Suprapubic skin (tissue), 4 donors: Measurements from ENCODE around the gene MSRB1. TPM values are rescaled to one million over a fixed set of nuclear protein-coding genes. Genes with fewer than 3 reads are reported as not detected.

Experiments
- DNase-seq, 2 donors: peaks; one replicate each; pipeline ENCODE4 v3.0.0-alpha.2; 2019; ENCODE audit warnings: low spot score in 2 of 2
- H3K27ac ChIP-seq: fragments of 200-600 bp; sonication (generic); one replicate; pipeline ENCODE4 v1.5.1; 2019
- H3K27me3 ChIP-seq: fragments of 200-600 bp; sonication (generic); one replicate; pipeline ENCODE4 v1.5.1; 2019
- H3K36me3 ChIP-seq: fragments of 200-600 bp; sonication (generic); one replicate; pipeline ENCODE4 v1.5.1; 2019
- H3K4me1 ChIP-seq: fragments of 200-600 bp; sonication (generic); one replicate; pipeline ENCODE4 v1.5.1; 2019
- H3K4me3 ChIP-seq: fragments of 200-600 bp; sonication (generic); one replicate; pipeline ENCODE4 v1.5.1; 2019; ENCODE audit warnings: mild to moderate bottlenecking
- H3K9me3 ChIP-seq: fragments of 200-600 bp; sonication (generic); one replicate; pipeline ENCODE4 v1.5.1; 2019
- EP300 ChIP-seq: sonication (generic); formaldehyde crosslinking; IDR thresholded peaks from one replicate; pipeline ENCODE4 v1.6.1; 2017; ENCODE audit warnings: antibody characterized with exemption
- POLR2A ChIP-seq, 2 donors: fragments of 450-650 bp; IDR thresholded peaks; one replicate each; pipeline ENCODE4 v1.6.1; 2017; ENCODE audit warnings: antibody characterized with exemption in 2 of 2, mild to moderate bottlenecking in 2 of 2, moderate library complexity in 2 of 2
- POLR2AphosphoS5 ChIP-seq, 3 donors: sonication (generic); formaldehyde crosslinking; IDR thresholded peaks; one replicate each; pipeline ENCODE4 v1.6.1; 2017; ENCODE audit warnings: antibody characterized with exemption in 3 of 3
- WGBS: methylation state at CpG from one replicate; pipeline ENCODE4 v1.1.5; 2018; 5-methylcytosine and 5-hydroxymethylcytosine counted together
- total RNA-seq, 4 donors: library from RNA; depleted of rRNA; stranded (reverse); fragments of >200 nt; gene quantifications; one replicate each; pipeline ENCODE4 v1.1.0, GENCODE V29; 2016
- TF ChIP-seq, protein P1 (sequence below), 2 donors: fragments of 200-600 bp in 1 of 2; fragments of 450-650 bp in 1 of 2; sonication (generic) in 1 of 2; IDR thresholded peaks; one replicate each; pipeline ENCODE4 v1.5.1; 2016 to 2019; ENCODE audit warnings: antibody characterized with exemption in 2 of 2, mild to moderate bottlenecking in 1 of 2, moderate library complexity in 1 of 2

The MSRB1 gene
- total RNA-seq, 4 donors from 2014 or later = 14.9 to 28.6 (median 23.5) TPM

DNA sequence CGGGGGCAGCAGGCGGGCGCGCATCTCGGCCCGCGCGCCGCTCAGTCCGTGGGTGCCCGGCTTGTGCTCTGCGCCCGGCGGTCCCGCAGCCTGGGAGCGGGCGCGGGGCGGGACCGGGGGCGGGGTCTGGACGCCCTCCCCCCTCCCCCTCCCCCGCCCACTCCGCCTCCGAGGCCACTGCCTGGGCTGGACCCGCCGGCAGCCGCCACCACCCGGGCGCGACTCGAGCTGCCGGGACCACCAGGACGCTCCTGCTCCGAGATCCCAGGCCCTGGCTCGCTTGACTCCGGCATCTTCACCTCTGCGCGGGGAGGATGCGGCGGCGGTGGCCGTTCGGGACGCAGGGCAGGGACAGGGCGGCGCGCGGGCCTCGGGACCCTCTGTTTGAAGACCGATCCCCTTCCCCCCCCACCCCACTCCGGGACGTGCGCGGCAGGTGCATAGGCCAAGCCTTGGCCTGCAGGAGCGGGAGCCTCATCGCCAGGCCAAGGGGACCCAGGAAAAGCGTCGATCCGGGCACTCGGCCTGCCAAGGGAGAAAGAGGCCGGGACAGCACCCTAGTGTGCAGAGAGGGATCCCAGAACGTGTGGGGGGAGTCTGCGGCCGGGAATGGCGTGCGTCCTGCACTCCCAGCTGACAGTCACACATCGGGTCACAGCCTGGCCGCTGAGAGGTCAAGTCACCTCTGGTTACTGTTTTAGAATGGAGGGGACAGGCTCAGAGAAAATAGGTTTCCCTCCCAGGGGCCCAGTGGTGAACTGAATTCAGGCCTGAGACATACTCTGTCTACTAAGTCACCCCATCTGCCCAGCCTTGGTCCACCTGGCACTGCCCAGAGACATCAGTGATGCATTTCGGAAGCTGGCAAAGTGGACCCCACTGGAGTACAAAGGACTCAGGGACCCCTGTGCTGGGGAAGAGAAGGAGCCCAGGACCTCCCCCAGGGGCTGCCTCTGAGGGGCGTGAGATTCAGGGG is 24.4 kb downstream of the MSRB1 start, which contains the start of gene HS3ST6:
Gene HS3ST6, minus strand, starts transcription at position 65 of the 976 bp plus-strand sequence. CDS start 92 bp downstream, outside the sequence.
- Histone ChIP-seq H3K27ac (peak within 1 kb of the TSS; percentile 50), H3K27me3 (peaks cover 83% of the 10 kb centered on the region), H3K4me3 (peak within 1 kb of the TSS; percentile 46), H3K9me3 (no peaks in the 10 kb centered on the region), H3K36me3 (no peaks in the 10 kb centered on the region), H3K4me1 (peaks cover 55% of the 10 kb centered on the region)
- no peak for DNase-seq
- TF ChIP-seq EP300 (no peak), POLR2A (IDR thresholded peaks at IDR 0.05) (no peak), POLR2AphosphoS5 (IDR thresholded peaks at IDR 0.05) (no peak)
- TF ChIP-seq, protein P1, sequence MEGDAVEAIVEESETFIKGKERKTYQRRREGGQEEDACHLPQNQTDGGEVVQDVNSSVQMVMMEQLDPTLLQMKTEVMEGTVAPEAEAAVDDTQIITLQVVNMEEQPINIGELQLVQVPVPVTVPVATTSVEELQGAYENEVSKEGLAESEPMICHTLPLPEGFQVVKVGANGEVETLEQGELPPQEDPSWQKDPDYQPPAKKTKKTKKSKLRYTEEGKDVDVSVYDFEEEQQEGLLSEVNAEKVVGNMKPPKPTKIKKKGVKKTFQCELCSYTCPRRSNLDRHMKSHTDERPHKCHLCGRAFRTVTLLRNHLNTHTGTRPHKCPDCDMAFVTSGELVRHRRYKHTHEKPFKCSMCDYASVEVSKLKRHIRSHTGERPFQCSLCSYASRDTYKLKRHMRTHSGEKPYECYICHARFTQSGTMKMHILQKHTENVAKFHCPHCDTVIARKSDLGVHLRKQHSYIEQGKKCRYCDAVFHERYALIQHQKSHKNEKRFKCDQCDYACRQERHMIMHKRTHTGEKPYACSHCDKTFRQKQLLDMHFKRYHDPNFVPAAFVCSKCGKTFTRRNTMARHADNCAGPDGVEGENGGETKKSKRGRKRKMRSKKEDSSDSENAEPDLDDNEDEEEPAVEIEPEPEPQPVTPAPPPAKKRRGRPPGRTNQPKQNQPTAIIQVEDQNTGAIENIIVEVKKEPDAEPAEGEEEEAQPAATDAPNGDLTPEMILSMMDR (IDR thresholded peaks at IDR 0.05) = no peak
- WGBS = 17% methylated on average over 7 of the region's 71 CpGs

DNA sequence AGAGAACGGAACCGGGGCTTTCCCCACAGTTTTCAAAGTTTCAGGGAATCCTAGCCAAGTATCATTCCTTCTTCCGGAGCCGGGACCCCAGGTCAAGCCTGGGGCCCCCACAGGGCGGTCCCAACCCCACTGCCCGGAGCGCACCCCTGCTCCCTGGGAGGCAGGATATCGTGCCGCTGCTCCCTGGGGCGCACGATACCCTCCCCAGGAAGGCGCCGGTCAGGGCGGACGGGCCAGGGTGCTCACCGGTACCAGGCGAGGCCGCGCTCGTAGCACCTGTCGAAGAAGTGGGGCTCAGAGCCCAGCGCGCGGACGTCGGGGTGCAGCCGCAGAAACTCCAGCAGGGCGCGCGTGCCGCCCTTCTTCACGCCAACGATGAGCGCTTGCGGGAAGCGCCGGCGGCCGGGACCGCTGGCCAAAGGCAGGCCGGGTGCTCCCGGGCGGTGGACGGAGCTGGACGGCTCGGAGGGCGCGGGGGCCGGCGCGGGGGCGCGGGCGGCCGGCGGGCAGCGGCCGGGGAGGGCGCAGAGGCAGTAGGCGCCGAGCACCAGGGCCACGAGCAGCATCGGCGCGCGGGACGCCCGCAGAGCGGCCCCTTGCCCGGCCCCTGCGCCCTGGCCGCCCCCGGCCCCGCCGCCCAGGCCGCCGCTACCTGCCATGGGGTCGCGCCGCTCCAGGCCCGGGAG is 25.2 kb downstream of the MSRB1 start:
- Histone ChIP-seq H3K27me3 (peaks cover 78% of the 10 kb centered on the region), H3K4me1 (peaks cover 54% of the 10 kb centered on the region), H3K4me3 (peak overlapping the region; percentile 46), H3K36me3 (no peaks in the 10 kb centered on the region), H3K9me3 (no peaks in the 10 kb centered on the region), H3K27ac (peak overlapping the region; percentile 50)
- 0% methylated on average over 34 of the region's 81 CpGs for WGBS
- no peak for DNase-seq
- TF ChIP-seq POLR2A (IDR thresholded peaks at IDR 0.05) (no peak), EP300 (no peak), POLR2AphosphoS5 (IDR thresholded peaks at IDR 0.05) (no peak)
- TF ChIP-seq, protein P1 (IDR thresholded peaks at IDR 0.05) = no peak

DNA sequence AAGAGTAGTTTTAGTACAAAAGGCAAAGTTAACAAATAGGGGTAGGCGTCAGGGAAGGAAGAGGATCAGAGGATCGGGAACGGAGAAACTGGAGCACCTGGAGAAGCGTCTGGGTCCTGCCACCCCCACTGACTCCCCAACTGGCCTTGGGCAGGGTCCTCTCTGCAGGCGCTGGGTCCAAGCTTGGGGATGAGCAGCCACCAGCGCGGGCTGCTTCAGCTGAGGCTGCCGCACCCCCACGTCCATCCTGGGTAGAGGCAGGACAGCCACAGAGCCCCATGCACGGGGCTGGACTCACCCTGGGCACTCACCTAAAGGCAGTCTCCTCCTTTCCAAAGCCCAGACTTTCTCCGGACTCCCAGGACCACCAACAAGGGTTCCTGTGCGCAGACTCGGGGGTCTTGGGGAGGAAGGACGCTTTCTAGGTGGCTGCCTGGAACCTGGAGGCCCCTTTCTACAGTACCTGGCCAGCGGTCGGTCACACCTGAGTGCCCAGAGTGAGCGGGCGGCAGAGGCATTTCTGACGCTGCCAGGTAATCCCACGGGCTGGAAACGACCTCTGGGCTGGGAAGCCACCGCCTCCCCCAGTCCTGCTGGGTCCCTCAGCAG is 25.8 kb downstream of the MSRB1 start:
- TF ChIP-seq EP300 = no peak
- TF ChIP-seq, protein P1 (IDR thresholded peaks at IDR 0.05) = no peak
- no peak for TF ChIP-seq POLR2AphosphoS5 (IDR thresholded peaks at IDR 0.05)
- no peak for TF ChIP-seq POLR2A (IDR thresholded peaks at IDR 0.05)
- Histone ChIP-seq H3K36me3 (no peaks in the 10 kb centered on the region), H3K4me3 (peak overlapping the region; percentile 46), H3K4me1 (peaks cover 54% of the 10 kb centered on the region), H3K27me3 (peaks cover 75% of the 10 kb centered on the region), H3K9me3 (no peaks in the 10 kb centered on the region), H3K27ac (peak overlapping the region; percentile 50)
- DNase-seq = no peak
- WGBS = 19% methylated on average over 4 of the region's 22 CpGs

DNA sequence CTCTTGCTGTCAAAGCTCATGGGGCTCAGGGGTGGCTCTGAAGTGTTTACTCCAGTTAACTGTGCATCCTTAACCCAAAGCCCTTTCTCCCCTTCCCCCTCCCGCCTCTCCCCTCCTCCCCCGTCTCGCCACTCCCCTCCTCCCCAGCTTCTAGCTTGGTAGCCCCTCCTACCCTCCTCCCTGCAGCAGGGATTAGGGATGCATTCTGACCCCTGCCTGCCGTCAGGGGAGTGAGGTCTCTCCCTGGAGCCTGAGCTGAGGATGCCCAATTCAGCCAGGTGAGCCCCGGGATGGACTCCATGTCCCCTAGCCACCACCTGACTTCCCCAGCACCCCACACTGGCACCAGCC is 26.4 kb downstream of the MSRB1 start:
- TF ChIP-seq EP300 (no peak), POLR2A (IDR thresholded peaks at IDR 0.05) (no peak), POLR2AphosphoS5 (IDR thresholded peaks at IDR 0.05) (no peak)
- TF ChIP-seq, protein P1 (IDR thresholded peaks at IDR 0.05) = no peak
- H3K27me3 ChIP-seq = peaks cover 76% of the 10 kb centered on the region
- peaks cover 60% of the 10 kb centered on the region for H3K4me1 ChIP-seq
- H3K27ac ChIP-seq = peak overlapping the region; percentile 50
- WGBS = 18% methylated on average over 5 of the region's 5 CpGs
- H3K4me3 ChIP-seq = peak overlapping the region; percentile 46
- no peak for DNase-seq
- H3K9me3 ChIP-seq = no peaks in the 10 kb centered on the region
- no peaks in the 10 kb centered on the region for H3K36me3 ChIP-seq
